Fibroblast of villous mesenchyme (primary cell): ENCODE results near the gene DMRTC2. TPM values are rescaled to one million over a fixed set of nuclear protein-coding genes. Genes with fewer than 3 reads are reported as not detected.
A peak's percentile ranks its signal among the peaks of the same experiment; 100 is the strongest.
"Not testable (repeated sequence)": the region's sequence is repeated elsewhere in the genome, so short reads cannot be mapped to it uniquely, and the experiment has no call there.

Experiments
- DNase-seq: peaks from one replicate; pipeline ENCODE4 v3.0.0-alpha.2; 2010; ENCODE audit warnings: low read depth
- H3K4me3 ChIP-seq: 2 replicates; pipeline ENCODE4 v1.5.1; 2011; ENCODE audit warnings: low read depth, mild to moderate bottlenecking, low read length
- CTCF ChIP-seq: IDR thresholded peaks from 2 replicates; pipeline ENCODE4 v1.5.1; 2012; ENCODE audit warnings: low read depth, mild to moderate bottlenecking, low read length; ENCODE audit not compliant: insufficient read depth
- total RNA-seq: library from RNA; depleted of rRNA; stranded (reverse); fragments of >200 nt; gene quantifications from 2 replicates; pipeline ENCODE4 v1.2.3, GENCODE V29; 2012

Gene DMRTC2
- total RNA-seq, 1 donor: not detected

GRCh38 chr19:41868989-41869300 lies 24.1 kb downstream of the DMRTC2 start:
- no peak for DNase-seq
- TF ChIP-seq CTCF: no peak
- no peak overlapping the region for H3K4me3 ChIP-seq

GRCh38 chr19:41869374-41869955 lies 24.6 kb downstream of the DMRTC2 start:
- no peak for TF ChIP-seq CTCF
- DNase-seq: no peak
- no peak overlapping the region for H3K4me3 ChIP-seq

- TF ChIP-seq CTCF: no peak
- no peak overlapping the region for H3K4me3 ChIP-seq
- DNase-seq: no peak
Observed at GRCh38 chr19:41870401-41870873, 25.6 kb downstream of the DMRTC2 start.

- TF ChIP-seq CTCF: no peak
- no peak for DNase-seq
- no peak overlapping the region for H3K4me3 ChIP-seq
Observed at GRCh38 chr19:41871573-41872383, 26.9 kb downstream of the DMRTC2 start.

- DNase-seq: no peak
- H3K4me3 ChIP-seq: no peak overlapping the region
- no peak for TF ChIP-seq CTCF
Observed at GRCh38 chr19:41872384-41872774, 27.5 kb downstream of the DMRTC2 start.

- DNase-seq: peak; percentile 50
- H3K4me3 ChIP-seq: no peak overlapping the region
- peak; percentile 76 for TF ChIP-seq CTCF
Observed at GRCh38 chr19:41872775-41873647, 28.2 kb downstream of the DMRTC2 start.

GRCh38 chr19:41875973-41876372 lies 31.1 kb downstream of the DMRTC2 start:
- H3K4me3 ChIP-seq, DNase-seq: not testable (repeated sequence)
